HG03159 (cell line): ENCODE results near the gene PIK3R3.
"Not testable (repeated sequence)": the region's sequence is repeated elsewhere in the genome, so short reads cannot be mapped to it uniquely, and the experiment has no call there.

Source experiments
- ATAC-seq: cut with Tn5 transposase; IDR thresholded peaks from one replicate; pipeline ENCODE4 v1.9.1; 2021; ENCODE audit warnings: mild to moderate bottlenecking, moderate library complexity; ENCODE audit not compliant: unreplicated experiment

PIK3R3 gene

GRCh38 chr1:46070164-46070814 is 62.1 kb downstream of the PIK3R3 start:
- ATAC-seq, result no peak

GRCh38 chr1:46068525-46068924 is 63.9 kb downstream of the PIK3R3 start:
- no peak for ATAC-seq

GRCh38 chr1:46067652-46068051 is 64.8 kb downstream of the PIK3R3 start:
- no peak for ATAC-seq

- ATAC-seq, result no peak
Observed at GRCh38 chr1:46065405-46065804, 67.0 kb downstream of the PIK3R3 start.

GRCh38 chr1:46064708-46065107 is 67.7 kb downstream of the PIK3R3 start:
- no peak for ATAC-seq

GRCh38 chr1:46062651-46063319 is 69.6 kb downstream of the PIK3R3 start:
- ATAC-seq, result no peak

- no peak for ATAC-seq
Observed at GRCh38 chr1:46061146-46061545, 71.3 kb downstream of the PIK3R3 start.

GRCh38 chr1:46058936-46059335 is 73.5 kb downstream of the PIK3R3 start:
- no peak for ATAC-seq

GRCh38 chr1:46057781-46058180 is 74.6 kb downstream of the PIK3R3 start:
- no peak for ATAC-seq

GRCh38 chr1:46057215-46057614 is 75.2 kb downstream of the PIK3R3 start:
- ATAC-seq, result not testable (repeated sequence)

- ATAC-seq, result no peak
Observed at GRCh38 chr1:46056325-46056724, 76.1 kb downstream of the PIK3R3 start.

GRCh38 chr1:46053734-46054133 is 78.7 kb downstream of the PIK3R3 start:
- no peak for ATAC-seq

- no peak for ATAC-seq
Observed at GRCh38 chr1:46044116-46044515, 88.3 kb downstream of the PIK3R3 start.

- ATAC-seq, result peak; percentile 81
Observed at GRCh38 chr1:46043458-46044017, 88.9 kb downstream of the PIK3R3 start.

- no peak for ATAC-seq
Observed at GRCh38 chr1:46041974-46042373, 90.5 kb downstream of the PIK3R3 start.

- no peak for ATAC-seq
Observed at GRCh38 chr1:46041551-46041950, 90.9 kb downstream of the PIK3R3 start.

GRCh38 chr1:46039571-46040052 is 92.8 kb downstream of the PIK3R3 start:
- no peak for ATAC-seq

- peak; percentile 60 for ATAC-seq
Observed at GRCh38 chr1:46036894-46037839, 95.3 kb downstream of the PIK3R3 start.

GRCh38 chr1:46034601-46035516 is 97.6 kb downstream of the PIK3R3 start:
- no peak for ATAC-seq
